ENCODE results near the gene BTNL2. TPM values are rescaled to one million over a fixed set of nuclear protein-coding genes. Genes with fewer than 3 reads are reported as not detected.
"Not testable (repeated sequence)": the region's sequence is repeated elsewhere in the genome, so short reads cannot be mapped to it uniquely, and the experiment has no call there.

The BTNL2 gene
- total and polyA plus RNA-seq, 8 donors, result not detected

- Histone ChIP-seq H3K9me3 (no peaks in the 10 kb centered on the region), H3K27ac (peak overlapping the region in 2 of 4 donors; percentile 50 to 57), H3K36me3 (no peaks in the 10 kb centered on the region), H3K27me3 (no peaks in the 10 kb centered on the region), H3K4me1 (no peaks in the 10 kb centered on the region), H3K4me3 (no peak overlapping the region)
- ATAC-seq (peak in 2 of 4 donors; percentile 61 to 68), FAIRE-seq (no peak), DNase-seq (no peak)
- WGBS, 2 donors, result 63 to 64% methylated on average over 2 of the region's 2 CpGs
- intact Hi-C loops (cut with DNase I), result loop anchor here in 1 of 3 donors (10.0 kb wide), 1 partner anchor 258 kb away; no protein-coding TSS in a partner anchor
- TF ChIP-seq CTCF (IDR thresholded peaks at IDR 0.05), result no peak
Observed at GRCh38 chr6:32436995-32437836, 30.2 kb upstream of the BTNL2 start.

- Histone ChIP-seq H3K4me1 (no peaks in the 10 kb centered on the region), H3K27me3 (no peaks in the 10 kb centered on the region), H3K9me3 (no peaks in the 10 kb centered on the region), H3K36me3 (no peaks in the 10 kb centered on the region), H3K27ac (no peak overlapping the region), H3K4me3 (no peak overlapping the region)
- TF ChIP-seq CTCF (IDR thresholded peaks at IDR 0.05), result no peak
- WGBS, 2 donors, result 39 to 43% methylated on average over 4 of the region's 4 CpGs
- ATAC-seq (no peak), FAIRE-seq (no peak), DNase-seq (no peak)
- intact Hi-C loops (cut with DNase I), result loop anchor here in 1 of 3 donors (10.0 kb wide), 1 partner anchor 259 kb away; no protein-coding TSS in a partner anchor
Observed at GRCh38 chr6:32436186-32436585, 29.2 kb upstream of the BTNL2 start.

- H3K27ac ChIP-seq, ATAC-seq, H3K4me3 ChIP-seq, H3K36me3 ChIP-seq, H3K27me3 ChIP-seq, H3K9me3 ChIP-seq, DNase-seq, H3K4me1 ChIP-seq, FAIRE-seq: not testable (repeated sequence)
- 61 to 76% methylated on average over 1 of the region's 1 CpG for WGBS, 2 donors
- intact Hi-C loops (cut with DNase I), result loop anchor here in 2 of 3 donors (5.0 to 10.0 kb wide), 2 partner anchors 261 to 263 kb away; no protein-coding TSS in a partner anchor
Observed at GRCh38 chr6:32433950-32434349, 27.0 kb upstream of the BTNL2 start.

- no peaks in the 10 kb centered on the region for H3K36me3 ChIP-seq
- no peaks in the 10 kb centered on the region for H3K9me3 ChIP-seq
- 4% methylated on average over 1 of the region's 1 CpG for WGBS, 2 donors
- intact Hi-C loops (cut with DNase I), result loop anchor here in 2 of 3 donors (5.0 to 10.0 kb wide), 2 partner anchors 263 to 265 kb away; no protein-coding TSS in a partner anchor
- DNase-seq (no peak), FAIRE-seq (peak; percentile 93), ATAC-seq (peak in 1 of 4 donors; percentile 53)
- no peak overlapping the region for H3K4me3 ChIP-seq
- no peak overlapping the region for H3K27ac ChIP-seq
- TF ChIP-seq CTCF (IDR thresholded peaks at IDR 0.05), result peak in 2 of 4 donors; percentile 16 to 19
- H3K27me3 ChIP-seq, result peaks cover 0 to 8% (median 0%) of the 10 kb centered on the region in 4 donors
- no peaks in the 10 kb centered on the region for H3K4me1 ChIP-seq
Observed at GRCh38 chr6:32432050-32432450, 25.1 kb upstream of the BTNL2 start.

GRCh38 chr6:32431142-32431541 lies 24.2 kb upstream of the BTNL2 start:
- Histone ChIP-seq H3K27ac (no peak overlapping the region), H3K36me3 (no peaks in the 10 kb centered on the region), H3K9me3 (no peaks in the 10 kb centered on the region), H3K4me3 (no peak overlapping the region), H3K4me1 (no peaks in the 10 kb centered on the region), H3K27me3 (peaks cover 0 to 8% (median 0%) of the 10 kb centered on the region in 4 donors)
- FAIRE-seq (no peak), DNase-seq (no peak), ATAC-seq (no peak)
- WGBS, 2 donors, result 39 to 52% methylated on average over 3 of the region's 3 CpGs
- TF ChIP-seq CTCF (IDR thresholded peaks at IDR 0.05), result no peak
- intact Hi-C loops (cut with DNase I), result loop anchor here in 2 of 3 donors (5.0 to 10.0 kb wide), 2 partner anchors 264 to 266 kb away; no protein-coding TSS in a partner anchor
